Measurements from ENCODE around the gene RINL.
"Not testable (repeated sequence)": the region's sequence is repeated elsewhere in the genome, so short reads cannot be mapped to it uniquely, and the experiment has no call there.

The RINL gene

DNA sequence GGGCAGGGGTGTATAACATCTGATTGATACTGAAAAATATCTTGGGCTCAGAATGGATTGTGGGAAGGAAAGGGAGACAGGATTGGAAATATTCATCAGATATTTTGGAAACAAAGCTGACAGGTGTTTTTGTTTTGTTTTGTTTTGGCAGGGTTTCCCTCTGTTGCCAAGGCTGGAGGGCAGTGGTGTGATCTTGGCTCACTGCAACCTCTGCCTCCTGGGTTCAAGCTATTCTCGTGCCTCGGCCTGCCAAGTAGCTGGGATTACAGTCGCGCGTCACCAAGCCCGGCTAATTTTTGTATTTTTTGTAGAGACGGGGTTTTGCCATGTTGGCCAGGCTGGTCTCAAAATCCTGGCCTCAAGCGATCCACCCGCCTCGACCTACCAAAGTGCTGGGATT is 4.7 kb downstream of the RINL start:
- DNase-seq = not testable (repeated sequence)

- DNase-seq = no peak
Measured at GRCh38 chr19:38870612-38871011, 7.5 kb downstream of the RINL start.

DNA sequence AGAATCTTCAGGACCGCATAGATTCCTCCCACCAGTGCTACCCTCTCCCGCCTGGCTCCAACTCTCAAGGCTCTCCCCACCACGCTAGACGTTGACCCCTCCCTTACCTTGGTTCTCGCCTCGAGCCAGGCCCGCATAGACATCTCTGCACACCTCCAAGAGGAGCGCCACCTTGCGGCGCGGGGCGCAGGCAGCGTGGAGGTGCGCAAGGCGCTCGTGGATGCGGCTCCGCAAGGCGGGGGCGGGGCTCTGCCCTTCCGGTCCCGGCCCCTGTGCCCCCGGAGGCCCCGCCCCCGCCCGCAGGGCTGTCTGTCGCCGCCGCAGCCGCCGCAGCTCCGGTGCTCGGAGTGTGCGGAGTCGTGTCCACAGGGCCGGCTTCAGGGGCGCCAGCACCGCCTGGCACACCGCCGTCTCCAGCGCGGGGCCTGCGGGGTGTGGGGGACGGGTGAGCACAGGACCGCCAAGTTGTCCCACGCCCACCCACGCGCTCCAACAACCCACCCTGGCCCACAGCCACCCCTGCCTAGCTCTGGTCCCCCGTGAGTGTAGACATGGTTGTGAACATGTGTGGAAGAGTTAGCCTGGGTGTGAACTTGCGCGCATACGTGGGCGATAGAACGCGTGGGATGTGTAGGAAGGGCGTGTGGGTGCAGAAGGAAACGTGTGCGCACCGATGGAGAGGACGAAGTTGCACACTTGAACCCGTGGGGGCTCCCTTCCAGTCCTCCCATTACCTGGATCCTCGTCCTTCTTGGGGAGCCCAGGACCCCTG is 8.1 kb downstream of the RINL start:
- DNase-seq = peak; percentile 94

DNA sequence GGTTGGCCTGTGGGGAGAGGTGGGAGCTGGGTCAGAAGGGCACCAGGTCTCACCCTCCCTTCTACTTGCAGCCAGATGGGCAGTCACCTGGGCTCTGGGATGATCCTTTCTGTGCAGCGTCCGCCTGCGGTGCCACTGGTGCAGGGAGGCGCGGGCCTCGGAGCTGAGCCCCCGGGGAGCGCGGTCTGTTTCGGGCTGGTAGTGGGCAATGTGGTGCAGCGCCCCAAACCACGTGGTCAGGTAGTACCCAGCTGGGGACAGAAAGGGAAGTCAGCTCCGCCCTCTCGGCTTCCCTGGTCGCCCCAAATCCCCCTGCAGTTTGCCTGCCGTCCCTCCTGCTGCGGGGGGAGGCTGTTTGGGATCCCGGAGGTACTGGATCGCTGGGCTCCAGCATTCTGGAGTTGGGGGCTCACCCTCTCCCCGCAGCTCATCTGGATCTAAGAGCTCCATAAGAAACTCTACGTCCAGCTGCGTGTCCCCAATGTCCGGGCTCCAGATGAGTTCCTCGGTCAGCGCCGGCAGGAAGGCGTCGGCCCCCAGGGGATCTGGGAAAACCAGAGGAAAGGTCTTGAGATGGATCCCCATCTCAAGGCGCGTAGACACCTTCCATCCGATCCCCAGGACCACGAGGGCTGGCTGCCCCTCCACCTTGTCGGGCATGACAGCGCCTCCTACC is 8.8 kb downstream of the RINL start:
- DNase-seq = no peak

DNA sequence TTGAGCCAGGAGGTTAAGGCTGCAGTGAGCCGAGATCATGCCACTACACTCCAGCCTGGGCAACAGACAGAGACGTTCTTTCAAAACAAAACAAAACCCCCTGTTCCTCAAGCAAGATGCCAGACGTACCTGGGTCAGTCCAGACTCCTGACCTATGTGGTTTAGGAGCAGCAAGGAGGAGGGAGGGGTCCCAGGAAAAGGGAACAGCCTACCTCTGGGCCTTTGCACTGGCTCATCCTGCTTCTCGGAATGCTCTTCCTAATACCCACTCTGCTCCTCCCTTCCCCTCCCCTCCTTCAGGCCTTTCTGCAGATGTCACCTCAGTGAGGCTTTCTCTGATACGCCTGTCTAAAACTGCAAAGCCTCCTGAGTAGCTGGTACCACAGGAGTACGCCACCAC is 9.5 kb downstream of the RINL start:
- DNase-seq = no peak

GRCh38 chr19:38867171-38867780 is 10.8 kb downstream of the RINL start:
- DNase-seq = no peak

DNA sequence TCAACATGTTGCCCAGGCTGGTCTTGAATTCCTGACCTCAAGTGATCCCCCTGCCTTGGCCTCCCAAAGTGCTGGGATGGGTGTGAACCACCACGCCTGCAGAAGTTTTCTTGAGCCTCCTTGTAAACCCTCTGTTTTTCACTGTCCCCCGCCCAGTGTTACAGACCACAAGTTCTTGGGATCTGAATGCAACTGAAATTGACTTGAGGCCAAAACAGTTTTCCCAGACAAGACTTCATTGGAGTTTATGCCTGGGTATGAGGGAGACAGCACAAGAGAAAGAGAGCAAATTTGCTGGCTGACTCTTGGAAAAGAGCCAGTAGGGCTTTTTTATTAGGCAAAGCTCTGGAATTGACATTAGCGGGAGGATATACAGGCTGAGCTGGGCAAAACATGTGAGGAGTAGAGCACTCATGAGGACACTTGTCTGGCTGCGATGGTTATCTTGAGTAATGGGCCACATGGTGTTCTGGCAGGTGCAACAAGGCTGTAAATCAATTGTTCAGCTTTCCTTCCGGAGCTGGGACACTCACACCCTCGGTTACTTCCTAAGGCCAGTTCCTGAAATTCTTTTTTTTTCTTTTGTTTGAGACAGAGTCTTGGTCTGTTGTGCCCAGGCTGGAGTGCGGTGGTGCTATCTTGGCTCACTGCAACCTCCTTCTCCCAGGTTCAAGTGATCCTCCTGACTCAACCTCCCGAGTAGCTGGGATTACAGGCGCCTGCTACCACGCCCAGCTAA is 15.6 kb downstream of the RINL start:
- DNase-seq = no peak

GRCh38 chr19:38861368-38861767 is 16.7 kb downstream of the RINL start:
- DNase-seq = no peak

- not testable (repeated sequence) for DNase-seq
Measured at GRCh38 chr19:38859631-38860204, 18.4 kb downstream of the RINL start.

DNA sequence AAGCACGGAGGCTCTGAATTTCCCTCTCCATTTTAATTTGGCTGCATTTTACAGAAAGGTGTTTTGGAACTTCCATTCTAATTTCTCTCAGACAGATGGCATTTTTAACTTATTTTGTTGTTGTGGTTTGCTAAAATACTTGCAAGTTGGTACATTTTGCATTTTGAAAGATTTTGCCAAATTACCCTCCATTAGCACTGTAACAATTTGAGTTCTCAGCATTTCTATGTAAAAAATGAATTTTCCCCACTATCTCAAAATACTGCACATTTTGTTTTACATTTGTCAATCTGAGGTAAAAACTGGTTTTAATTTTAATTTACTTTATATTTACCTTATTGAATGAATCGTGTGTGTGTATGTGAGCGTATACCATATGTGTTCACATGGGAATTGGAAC is 21.3 kb downstream of the RINL start:
- DNase-seq = no peak

DNA sequence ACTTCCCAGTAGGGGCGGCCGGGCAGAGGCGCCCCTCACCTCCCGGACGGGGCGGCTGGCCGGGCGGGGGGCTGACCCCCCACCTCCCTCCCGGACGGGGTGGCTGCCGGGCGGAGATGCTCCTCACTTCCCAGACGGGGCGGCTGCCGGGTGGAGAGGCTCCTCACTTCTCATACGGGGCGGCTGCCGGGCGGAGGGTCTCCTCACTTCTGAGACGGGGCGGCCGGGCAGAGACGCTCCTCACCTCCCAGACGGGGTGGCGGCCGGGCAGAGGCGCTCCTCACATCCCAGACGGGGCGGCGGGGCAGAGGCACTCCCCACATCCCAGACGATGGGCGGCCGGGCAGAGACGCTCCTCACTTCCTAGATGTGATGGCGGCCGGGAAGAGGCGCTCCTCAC is 22.3 kb downstream of the RINL start:
- not testable (repeated sequence) for DNase-seq

DNA sequence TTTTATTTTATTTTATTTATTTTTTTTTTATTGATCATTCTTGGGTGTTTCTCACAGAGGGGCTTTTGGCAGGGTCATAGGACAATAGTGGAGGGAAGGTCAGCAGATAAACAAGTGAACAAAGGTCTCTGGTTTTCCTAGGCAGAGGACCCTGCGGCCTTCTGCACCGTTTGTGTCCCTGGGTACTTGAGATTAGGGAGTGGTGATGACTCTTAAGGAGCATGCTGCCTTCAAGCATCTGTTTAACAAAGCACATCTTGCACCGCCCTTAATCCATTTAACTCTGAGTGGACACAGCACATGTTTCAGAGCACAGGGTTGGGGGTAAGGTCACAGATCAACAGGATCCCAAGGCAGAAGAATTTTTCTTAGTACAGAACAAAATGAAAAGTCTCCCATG is 23.1 kb downstream of the RINL start:
- not testable (repeated sequence) for DNase-seq

DNA sequence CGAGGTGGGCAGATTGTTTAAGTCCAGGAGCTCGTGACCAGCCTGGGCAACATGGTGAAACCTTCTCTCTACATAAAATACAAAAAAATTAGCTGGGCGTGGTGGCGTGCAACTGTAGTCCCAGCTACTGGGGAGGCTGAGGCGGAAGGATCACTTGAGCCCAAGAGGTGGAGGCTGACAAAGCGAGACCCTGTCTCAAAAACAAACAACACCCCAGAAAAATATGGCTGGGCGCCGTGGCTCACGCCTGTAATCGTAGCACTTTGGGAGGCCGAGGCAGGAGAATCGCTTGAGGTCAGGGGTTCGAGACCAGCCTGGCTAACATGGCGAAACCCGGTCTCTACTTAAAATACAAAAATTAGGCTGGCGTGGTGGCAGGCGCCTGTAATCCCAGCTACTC is 24.9 kb downstream of the RINL start:
- no peak for DNase-seq

GRCh38 chr19:38852231-38853044 is 25.6 kb downstream of the RINL start:
- DNase-seq = peak; percentile 64

GRCh38 chr19:38851622-38852230 is 26.3 kb downstream of the RINL start:
- peak; percentile 86 for DNase-seq

DNA sequence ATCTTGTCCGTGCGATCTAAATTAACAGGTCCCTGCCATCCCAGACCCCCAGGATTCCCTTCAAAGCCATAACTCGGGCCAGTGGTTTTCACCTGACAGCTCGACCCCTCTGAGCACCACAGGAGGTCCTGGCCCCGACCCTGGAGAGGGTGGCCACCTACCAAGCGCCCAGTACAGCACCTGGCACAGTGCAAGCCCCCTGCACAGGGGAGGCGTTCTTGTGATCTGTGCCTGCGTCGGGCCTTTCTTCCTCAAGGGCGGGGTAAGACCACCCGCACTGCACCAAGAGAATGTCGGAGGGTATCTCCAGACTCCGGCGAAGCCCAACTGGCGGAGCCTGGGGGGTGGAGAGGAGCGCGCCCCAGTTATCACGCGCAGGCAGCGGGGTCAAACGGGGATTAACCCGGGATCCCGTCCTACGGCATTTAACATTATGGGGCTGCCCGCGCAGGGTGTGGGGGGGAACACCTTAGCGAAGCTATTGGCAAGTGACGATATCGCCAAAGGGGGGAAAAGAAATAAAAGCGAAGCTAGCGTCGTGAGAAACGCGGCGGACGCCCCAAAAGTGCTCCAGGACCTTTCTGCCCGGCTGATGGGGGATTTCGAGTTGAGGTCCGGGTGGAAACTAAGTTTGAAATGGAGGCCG is 27.0 kb downstream of the RINL start:
- DNase-seq = peak; percentile 20

GRCh38 chr19:38850436-38850975 is 27.6 kb downstream of the RINL start:
- peak; percentile 97 for DNase-seq

- peak; percentile 99 for DNase-seq
Measured at GRCh38 chr19:38849860-38850435, 28.1 kb downstream of the RINL start, which contains the start of gene HNRNPL. TSS of gene HNRNPL (minus strand) at chr19:38849986. CDS start at chr19:38849966, 20 bp downstream.

- DNase-seq = peak; percentile 96
Measured at GRCh38 chr19:38849147-38849859, 28.8 kb downstream of the RINL start.

All from activated CD4-positive, alpha-beta T cell treated with anti-CD3 and anti-CD28 coated beads, Interleukin-2, amount 50 U/mL, for 1 hour (primary cell).